ENCODE measurements around the gene DST. TPM values are rescaled to one million over a fixed set of nuclear protein-coding genes. Genes with fewer than 3 reads are reported as not detected.

Gene DST
- total RNA-seq, 1 experiment from 2014 or later, result 91.9 TPM

- Mint-ChIP-seq H3K4me3 (no peak overlapping the region), H3K4me1 (no peaks in the 10 kb centered on the region), H3K27me3 (ENCODE audit: low read depth) (no peaks in the 10 kb centered on the region), H3K36me3 (ENCODE audit: insufficient read depth in 1 of 3, low read depth in 3 of 3) (peaks cover 15 to 41% (median 35%) of the 10 kb centered on the region in 3 experiments), H3K27ac (no peak overlapping the region; a peak in 1 of 7 replicates), H3K9me3 (no peaks in the 10 kb centered on the region)
- Histone ChIP-seq H3K18ac (ENCODE audit: insufficient read length, low read depth, low read length) (no peak overlapping the region), H3K4me2 (ENCODE audit: insufficient read depth, insufficient read length, low read length) (no peak overlapping the region), H3T11ph (ENCODE audit: low read length) (no peak overlapping the region), H4K91ac (ENCODE audit: insufficient read length, low read depth, low read length) (no peak overlapping the region), H2BK120ac (ENCODE audit: low read depth, low read length, poor library complexity, severe bottlenecking) (no peak overlapping the region), H3K79me1 (ENCODE audit: insufficient read depth, low read depth, low read length, poor library complexity, severe bottlenecking) (no peaks in the 10 kb centered on the region), H3K4me1 (ENCODE audit: insufficient read depth, low read length) (no peaks in the 10 kb centered on the region), H3K23ac (ENCODE audit: insufficient read length, low read depth, low read length) (no peak overlapping the region), H3K4ac (ENCODE audit: low read depth, low read length) (no peak overlapping the region), H3K14ac (ENCODE audit: insufficient read depth, low read length) (no peak overlapping the region), H3K56ac (ENCODE audit: insufficient read length, low read depth, low read length) (no peak overlapping the region), H4K8ac (replicated peaks; ENCODE audit: insufficient read length, low read depth, low read length) (no peak overlapping the region), H2BK12ac (ENCODE audit: insufficient read length, low read depth, low read length) (no peak overlapping the region), H2BK20ac (ENCODE audit: low read depth, low read length, poor library complexity, severe bottlenecking) (no peak overlapping the region), H3K9ac (ENCODE audit: extremely low read depth, insufficient read length, low read length) (no peak overlapping the region), H2AK5ac (ENCODE audit: insufficient read length, low read length) (no peak overlapping the region), H3K27ac (ENCODE audit: insufficient read length, low read depth, low read length) (no peak overlapping the region), H2BK5ac (ENCODE audit: insufficient read length, low read length) (no peak overlapping the region), H4K20me1 (ENCODE audit: control insufficient read depth, insufficient read depth, insufficient read length) (no peaks in the 10 kb centered on the region), H3K23me2 (ENCODE audit: insufficient read length, low read depth, low read length, poor library complexity, severe bottlenecking) (no peaks in the 10 kb centered on the region), H3K27me3 (ENCODE audit: insufficient read depth, low read length) (no peaks in the 10 kb centered on the region), H4K5ac (ENCODE audit: insufficient read length, low read depth, low read length) (no peak overlapping the region), H3K9me3 (ENCODE audit: control insufficient read depth, low read depth, low read length) (no peaks in the 10 kb centered on the region), H3K79me2 (ENCODE audit: insufficient read depth, low read length) (no peaks in the 10 kb centered on the region), H2BK15ac (ENCODE audit: low read depth, low read length) (no peak overlapping the region), H2AFZ (ENCODE audit: low read length) (no peak overlapping the region)
- no peak for TF ChIP-seq CTCF (conservative IDR thresholded peaks at IDR 0.05)
- no peak for DNase-seq
- WGBS (ENCODE audit: extremely low coverage, insufficient read length, low lambda C conversion rate), result no CpG with 5 or more reads among the region's 5 CpGs
Measured at GRCh38 chr6:56458324-56458884, 184.3 kb downstream of the DST start.
